HG03139 (cell line): Measurements from ENCODE around the gene ARMC2.
A peak's percentile ranks its signal among the peaks of the same experiment; 100 is the strongest.
"Not testable (repeated sequence)": the region's sequence is repeated elsewhere in the genome, so short reads cannot be mapped to it uniquely, and the experiment has no call there.

Experiments used
- ATAC-seq: cut with Tn5 transposase; IDR thresholded peaks from one replicate; pipeline ENCODE4 v1.9.1; 2021; ENCODE audit not compliant: unreplicated experiment

The ARMC2 gene

DNA sequence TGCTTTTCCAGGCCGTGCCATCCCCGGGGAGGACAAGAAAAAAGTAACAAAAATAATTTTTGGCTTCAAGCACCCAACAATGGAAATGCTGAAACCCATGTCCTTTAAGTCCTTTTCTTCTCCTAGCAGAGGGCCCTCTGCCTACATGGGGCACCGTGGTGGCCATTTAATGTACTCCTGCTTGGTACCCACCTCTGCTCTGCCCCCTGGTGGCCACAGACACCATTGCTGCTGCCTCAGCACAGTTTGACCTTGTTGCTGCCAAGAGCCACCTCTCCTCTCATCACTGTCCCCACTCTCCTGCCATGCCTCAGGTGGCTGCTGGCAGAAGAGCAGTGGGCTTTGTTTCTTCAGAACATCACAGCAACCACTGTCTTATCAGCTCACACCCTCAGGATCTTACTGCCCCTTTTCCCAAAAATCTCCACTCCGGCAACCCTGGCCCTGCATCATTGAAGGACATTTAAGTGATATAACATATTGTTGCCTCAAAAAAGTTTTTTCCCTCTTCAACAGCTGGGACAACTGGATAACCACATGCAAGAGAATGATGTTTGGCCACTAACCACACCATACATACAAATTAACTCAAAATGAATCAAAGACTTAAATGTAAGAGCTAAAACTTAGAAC lies 12.9 kb upstream of the ARMC2 start:
- ATAC-seq: peak; percentile 71

DNA sequence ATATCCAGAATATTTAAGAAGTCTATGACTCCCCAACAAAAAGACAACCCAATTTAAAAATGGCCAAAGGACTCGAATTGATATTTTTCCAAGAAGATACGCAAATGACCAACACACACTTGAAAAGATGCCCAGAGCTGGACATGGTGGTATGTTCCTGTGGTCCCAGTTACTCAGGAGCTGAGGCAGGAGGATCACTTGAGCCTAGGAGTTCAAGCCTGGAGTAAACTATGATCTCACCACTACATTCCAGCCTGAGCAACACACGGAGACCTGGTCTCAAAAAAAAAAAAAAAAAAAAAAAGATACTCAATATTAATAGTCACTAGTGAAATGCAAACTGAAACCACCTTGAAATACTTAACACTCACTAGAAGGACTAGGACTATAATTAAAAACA lies 12.2 kb upstream of the ARMC2 start:
- ATAC-seq: no peak

DNA sequence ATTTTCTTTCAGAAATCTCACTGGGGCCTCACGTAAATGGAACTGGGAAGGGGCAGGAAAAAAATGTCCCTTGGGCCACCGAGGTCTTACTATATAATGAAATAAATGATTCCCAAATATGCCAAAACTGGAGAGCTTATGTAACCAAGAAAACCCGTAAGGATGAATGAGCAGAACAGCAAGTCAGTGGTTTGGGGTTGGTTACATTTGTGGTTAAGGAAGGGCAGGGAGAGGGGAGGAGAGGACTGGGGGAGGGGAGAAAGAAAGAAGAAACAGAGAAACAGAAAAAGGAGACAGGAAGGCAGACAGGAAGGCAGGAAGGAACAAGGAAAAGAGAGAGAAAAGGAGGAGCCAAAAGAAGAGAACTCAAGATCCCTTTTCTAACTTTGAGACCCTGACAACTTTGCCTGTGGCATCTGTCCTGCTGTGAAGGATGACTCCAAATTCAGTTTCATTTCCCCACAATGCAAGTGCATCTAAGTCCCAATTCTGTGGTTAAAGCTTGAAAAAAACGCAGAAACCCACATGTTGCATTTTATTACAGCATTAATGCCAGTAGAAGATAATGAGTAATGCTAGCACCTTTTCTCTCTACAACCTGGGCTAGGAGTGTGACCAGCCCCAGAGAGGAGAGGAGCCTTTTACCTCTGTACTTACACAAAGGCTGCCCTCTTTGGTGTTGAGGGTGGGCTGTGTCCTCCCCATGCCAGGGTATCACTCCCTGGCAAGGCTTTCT lies 10.8 kb upstream of the ARMC2 start:
- no peak for ATAC-seq

DNA sequence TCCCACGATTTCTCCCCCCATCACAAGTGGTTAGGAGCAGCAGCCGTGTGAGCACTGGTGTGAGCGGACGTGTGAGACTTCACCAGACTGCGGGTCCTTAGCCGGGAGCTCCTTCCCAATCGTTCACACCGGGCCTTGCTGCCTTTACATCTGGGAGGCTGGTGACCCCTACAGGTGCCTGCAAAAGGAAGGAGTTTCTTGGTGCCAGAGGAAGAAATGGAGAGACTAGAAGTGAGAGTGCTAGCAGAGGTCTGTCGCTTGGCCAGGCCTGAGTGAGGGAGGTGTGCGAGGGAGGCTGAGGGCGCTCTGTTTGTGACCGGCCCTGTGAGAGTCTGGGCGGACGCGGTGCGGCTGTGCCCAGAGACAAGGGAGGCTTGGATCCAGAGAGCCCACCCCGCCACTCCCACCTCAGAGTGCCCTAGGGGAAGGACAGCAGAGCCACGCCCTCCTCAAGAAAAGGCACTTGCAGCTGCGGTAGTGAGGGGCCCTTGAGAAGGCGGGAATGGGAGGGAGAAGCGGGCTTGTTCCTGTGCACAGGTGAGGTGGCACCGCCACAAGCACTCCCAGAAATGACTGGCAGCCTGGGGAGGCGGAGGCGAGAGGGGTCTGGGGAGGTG lies 10.0 kb upstream of the ARMC2 start:
- ATAC-seq: no peak

DNA sequence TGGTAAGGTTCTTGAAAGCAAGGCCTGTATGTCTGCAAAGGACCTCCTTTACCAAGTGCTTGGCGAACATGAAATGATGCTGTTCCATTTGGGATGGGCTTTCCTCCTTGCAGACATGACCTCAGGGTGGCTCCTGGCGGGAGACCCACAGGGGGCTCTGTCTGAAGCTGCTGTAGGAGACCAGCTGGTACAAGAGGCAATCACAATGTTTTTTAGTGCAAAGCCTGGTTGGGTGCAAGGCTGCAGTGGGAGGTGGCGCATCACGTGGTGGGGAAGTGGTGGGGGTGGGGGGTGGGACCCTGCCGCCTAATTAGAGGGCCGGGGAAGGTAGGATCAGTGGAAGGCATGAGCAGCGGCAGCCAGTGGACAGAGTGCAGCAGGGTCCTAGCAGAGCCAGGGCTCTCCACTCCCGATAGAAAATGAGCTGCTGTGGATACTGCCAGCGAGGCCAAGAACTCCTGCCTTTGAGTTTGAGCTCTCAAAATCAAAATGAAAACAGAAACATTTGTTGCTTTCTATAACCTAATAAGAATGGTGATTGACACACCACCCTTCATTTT lies 9.1 kb upstream of the ARMC2 start:
- ATAC-seq: no peak

DNA sequence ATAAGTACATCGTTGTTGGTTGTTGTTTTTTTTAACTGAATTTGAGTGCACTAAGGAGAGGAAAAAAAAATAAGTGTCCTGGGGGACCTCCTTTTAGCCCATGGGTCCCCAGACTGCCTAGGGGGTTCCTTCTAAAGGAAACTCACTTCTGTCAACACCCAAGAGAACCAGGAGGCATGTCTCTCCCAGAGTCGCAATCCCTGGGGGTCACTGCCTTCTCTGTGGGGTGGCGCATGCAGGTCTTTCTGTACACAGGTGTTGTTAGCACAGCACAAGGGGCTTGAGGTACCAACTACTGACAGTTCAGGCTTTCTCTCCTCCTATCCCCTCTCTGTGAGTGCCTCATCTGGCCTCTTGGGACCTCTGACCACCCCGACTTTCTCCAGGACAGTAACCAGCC lies 7.3 kb upstream of the ARMC2 start:
- ATAC-seq: no peak

DNA sequence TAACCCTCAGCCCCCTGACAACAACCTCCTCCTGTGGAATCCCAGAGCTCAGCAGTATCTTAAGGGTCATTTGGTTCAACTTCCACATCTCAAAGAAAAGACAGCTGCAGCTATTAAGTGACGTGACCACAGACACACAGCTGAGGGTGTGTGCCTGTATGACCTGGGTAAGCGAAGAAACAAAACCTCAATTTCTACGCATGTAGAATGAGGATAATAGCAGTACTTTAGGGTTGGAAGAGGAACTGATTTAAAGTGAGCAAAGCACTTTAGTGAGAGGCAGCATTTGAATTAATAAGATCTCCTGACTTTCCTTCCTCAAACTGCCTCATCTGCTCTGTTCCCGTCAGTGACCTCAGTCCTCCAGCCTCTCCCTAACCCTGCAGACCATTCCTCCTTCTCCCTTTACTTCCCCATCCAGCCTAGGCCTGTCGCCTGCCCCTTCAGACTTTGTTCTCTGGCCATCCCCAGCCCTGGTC lies 6.8 kb upstream of the ARMC2 start:
- ATAC-seq: no peak

DNA sequence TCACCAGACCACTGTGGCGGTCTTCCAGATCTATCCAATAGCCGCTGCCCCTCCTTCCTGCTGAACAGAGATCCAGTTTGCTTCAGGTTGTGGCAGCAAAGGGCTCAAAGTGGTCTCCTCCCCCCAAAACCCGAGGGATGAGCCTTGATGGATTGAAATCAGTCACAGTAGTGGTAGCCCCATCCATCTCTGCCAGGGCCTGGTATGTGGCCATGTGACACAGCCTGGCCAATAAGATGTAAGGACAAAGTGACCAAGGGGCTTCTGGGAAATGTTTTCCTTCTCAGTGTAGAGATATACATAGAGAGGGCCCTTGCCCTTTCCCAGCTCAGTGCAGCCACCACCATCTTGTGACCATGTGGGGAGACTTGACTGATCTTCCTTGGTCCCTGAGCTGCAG lies 4.1 kb upstream of the ARMC2 start:
- no peak for ATAC-seq

DNA sequence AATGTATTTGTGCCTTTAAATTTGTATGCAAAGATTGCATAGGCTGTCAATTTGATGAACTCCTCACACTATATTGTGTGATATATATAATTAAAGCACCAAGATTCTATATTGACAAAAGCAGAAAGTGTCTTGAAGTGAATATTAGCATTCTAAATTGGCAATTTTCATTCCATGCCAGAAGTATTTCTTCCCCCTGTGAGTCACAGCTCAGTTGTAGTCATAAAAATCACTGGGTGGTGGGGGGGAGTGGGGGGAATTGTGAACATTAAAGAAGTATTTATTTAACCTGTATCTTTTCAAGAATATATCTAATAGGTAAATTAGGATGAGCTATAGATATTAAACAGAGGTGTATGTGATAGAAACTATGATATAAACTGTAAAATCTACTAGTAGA lies 3.1 kb upstream of the ARMC2 start:
- no peak for ATAC-seq

DNA sequence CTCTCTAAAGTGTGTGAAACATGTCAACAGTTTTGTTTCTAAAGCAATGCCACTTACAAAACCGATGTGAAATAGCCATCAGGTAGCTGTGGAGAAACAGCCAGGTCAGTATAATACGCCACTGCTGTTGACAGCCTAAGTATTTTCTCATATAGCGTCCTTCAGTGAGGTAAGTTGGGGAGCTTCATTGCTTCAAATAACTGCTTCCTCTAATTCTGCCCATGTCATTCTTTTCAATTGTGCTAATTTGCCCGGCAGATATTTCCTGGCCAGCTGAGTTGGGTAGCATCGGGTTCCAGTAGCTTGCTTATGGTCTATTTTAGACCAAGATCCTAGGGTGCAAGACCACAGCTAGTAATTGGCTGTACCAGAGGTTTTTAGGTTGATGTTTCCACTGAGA lies 2.1 kb upstream of the ARMC2 start:
- ATAC-seq: no peak

DNA sequence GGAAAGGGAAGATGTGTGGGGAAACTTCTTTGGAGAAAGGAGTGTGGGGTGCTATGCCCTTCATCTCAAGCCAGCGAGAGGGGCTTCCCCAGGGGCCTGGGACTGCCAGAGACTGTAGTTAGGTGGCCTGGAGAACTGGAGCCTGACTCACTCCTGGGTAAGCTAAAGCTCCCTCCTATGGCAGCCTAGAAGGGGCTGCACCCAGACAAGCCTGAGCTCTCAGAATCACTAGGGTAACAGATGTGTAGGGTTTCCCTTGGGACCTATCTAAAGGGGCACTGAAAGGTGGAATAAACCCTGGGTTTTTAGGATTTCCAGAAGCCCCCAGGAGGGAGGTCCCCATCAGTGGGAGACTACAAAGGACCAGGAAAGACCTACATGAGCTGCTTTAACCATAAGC lies 1.6 kb upstream of the ARMC2 start:
- no peak for ATAC-seq

DNA sequence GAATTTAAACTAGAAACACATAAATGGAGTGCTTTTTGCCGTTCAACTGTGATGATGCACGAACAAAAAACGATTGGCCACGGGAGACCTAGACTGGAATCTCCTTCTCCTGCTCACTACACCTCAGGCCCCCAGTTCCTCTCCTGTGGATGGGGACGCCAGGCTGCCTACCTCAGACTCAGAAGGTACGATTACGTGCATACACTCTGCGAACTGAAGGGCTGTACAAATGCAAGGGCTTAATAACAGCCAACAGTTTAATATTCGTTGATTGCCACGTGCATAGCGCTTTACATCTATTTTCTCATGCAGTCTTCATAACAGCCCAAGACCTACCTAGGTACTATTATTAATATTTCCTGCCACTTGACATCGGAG lies 495 bp upstream of the ARMC2 start:
- ATAC-seq: no peak

DNA sequence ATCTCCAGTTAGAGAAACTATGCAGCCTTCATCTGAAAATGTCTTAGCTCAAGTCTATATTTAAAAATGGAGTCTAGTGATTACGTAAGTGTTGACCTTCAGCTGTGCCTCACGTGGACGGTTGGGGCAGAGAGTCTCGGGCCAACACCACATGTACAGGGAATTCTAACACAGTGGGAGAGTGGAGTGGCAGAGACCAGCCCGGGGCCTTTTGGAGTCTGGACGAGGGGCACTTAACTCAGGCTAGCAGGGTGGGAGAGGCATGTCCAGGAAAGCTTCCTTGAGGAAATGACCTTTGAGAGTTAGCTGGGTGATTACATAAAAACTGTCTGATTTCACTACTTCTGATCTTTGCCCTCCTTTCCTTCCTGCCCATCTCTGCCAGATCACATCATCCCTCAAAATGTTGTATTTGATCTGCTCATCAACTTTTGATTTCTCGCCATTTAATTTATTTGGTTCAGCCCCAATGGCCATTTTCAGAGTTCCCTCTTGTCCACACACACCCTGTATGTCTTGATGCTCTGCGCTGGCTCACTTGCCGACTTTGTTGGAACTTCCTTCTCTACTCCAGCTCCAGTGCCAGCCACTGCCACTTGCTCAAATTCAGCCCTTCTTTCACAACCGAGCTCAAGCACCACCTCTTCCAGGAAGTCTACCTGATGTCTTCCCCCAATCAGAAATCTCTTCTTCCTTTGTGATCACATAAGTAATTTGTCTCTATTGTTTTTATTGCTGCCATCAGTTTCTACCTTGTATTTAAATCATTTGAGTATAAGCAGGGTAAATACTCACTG lies 2.6 kb downstream of the ARMC2 start:
- ATAC-seq: no peak

DNA sequence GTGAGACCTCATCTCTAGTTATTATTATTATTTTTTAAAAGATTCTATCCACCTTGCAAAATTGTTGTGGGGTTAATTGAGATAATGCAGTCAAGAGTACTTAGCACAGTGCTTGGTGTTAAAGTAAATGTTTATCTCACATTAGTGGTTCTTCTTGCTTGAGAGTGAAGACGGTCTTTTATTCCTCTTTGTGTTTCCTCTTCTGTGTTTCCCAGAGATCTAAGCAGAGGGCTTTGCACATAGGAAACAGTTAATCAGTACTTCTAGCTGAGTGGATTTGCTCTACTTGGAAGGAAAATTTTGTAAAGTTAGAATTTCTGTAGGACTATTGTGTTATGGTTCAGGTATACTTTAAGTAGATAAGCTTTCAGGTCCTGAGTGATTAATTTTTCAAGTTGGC lies 3.5 kb downstream of the ARMC2 start:
- ATAC-seq: no peak

DNA sequence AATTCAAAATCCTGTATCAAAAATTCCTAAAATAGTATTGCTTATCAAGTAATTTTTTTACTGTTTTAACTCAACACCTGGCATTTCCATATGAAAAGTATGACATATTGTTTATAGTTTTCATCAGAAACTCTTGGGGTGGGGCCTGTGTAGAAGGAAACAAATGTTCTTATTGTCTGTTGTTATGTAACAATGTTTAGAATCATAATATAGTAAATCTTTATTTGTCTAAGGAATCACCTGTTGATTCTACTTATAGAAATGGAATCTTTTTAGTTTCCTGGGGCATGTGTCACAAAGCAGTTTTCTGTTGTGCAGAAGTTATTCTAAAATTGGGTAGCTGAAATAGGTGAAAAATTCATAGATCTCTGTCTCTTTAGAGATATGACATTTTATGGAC lies 4.9 kb downstream of the ARMC2 start:
- no peak for ATAC-seq

DNA sequence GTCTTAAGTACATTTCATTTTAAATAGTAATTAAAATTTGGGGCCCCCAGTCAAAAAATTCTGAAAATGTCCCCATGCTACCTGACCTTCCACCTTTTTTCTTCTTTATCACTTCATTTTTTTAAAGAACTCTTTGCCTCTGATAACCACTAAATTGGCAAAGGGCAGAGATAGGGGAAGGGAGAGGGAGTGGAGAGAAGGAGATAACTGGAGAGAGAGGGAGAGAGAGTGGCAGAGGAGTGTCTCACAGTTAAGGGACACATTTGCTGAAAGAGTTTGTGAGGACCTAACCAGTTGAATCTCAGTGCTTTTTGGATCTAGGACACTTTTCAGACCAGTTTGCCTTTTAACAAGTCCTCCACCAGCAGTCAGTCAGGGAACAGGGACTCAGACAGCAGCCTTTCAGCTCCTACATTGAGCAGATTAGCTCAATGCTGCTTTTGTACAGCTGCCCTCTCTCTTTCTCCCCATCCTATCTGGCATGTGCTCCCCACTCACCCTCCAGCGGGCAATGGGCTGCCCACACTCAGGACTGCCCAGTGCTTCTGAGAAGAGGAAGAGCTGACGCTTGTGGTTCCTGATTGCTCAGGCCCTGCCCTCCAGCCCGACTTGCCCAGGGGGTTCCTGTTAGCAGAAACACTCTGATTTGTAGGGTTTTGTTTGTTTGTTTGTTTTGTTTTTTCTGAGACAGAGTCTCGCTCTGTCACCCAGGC lies 14.4 kb downstream of the ARMC2 start:
- no peak for ATAC-seq

DNA sequence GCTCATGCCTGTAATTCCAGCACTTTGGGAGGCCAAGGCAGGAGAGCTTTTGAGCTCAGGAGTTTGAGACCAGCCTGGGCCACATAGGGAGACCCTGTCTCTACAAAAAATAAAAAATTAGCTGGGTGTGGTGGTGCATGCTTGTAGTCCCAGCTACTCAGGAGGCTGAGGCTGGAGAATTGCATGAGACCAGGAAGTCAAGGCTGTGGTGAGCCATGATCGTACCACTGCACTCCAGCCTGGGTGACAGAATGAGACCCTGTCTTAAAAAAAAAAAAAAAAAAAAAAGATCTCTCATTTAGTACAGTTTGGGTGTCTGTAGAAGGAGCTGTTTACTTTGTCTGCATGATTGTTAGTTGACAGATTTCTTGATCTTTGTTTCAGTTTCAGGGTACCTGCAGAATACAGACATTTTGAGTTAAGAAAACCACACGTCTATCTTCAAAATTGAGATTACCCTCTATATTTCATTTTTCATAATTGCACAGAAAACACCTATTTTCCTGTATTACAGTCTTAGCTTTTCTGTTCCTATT lies 17.6 kb downstream of the ARMC2 start:
- ATAC-seq: not testable (repeated sequence)

DNA sequence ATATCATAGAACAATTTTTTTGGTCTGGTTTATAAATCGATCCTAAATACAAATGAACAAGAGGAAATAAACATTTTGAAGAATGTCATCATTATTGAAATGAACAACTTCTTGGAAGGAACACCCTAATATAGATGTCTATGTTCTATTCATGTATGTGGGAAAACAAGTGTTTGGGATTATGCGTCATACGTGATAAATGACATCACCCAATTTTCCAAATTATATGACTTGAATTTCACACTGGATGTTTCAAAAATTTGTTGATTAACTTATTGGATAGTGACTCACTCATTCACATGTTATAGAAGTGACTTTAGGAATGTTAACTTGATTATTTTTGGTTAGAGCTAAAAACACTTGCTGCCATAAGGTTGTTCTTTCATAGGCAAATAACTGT lies 18.6 kb downstream of the ARMC2 start:
- no peak for ATAC-seq

DNA sequence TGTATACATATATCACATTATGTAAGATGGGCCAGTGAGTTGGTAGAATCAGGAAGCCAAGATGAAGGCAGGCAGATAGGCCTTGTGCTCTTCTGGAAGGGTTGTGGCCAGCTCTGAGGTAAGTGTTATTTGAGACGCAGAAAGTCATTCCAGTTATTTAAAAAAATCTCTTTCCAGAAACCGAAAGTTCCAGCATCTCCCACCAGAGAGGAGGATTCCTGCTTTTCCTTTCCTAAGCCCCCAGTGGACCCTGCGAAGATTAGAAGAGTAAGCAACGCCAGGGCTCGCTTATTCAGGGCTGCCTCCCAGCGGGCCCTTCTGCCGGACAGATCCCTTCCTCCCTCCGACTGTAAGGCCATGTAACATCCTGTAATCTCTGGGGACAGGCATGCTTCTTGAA lies 20.4 kb downstream of the ARMC2 start:
- no peak for ATAC-seq

DNA sequence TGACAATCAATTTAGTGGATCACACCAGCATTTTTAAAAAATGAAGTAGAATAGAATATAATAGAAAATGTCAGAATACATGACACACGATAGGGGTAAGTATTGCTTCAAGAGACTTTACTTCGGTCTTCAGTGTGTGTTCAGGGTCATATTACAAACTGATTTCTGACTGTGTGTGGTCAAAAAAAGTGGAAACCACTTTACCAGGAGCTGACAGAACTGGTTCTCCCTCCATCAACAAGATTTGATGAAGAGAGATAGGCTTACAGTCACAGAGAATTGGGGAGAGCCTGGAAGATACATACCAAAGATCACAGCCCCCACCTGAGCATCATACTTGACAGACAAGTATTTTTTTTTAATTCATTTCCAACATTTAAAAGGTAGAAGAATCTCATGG lies 21.7 kb downstream of the ARMC2 start:
- no peak for ATAC-seq
